Osteocyte (in vitro differentiated cells): ENCODE results near the gene PADI2. TPM values are rescaled to one million over a fixed set of nuclear protein-coding genes. Genes with fewer than 3 reads are reported as not detected.

Experiments
- DNase-seq: peaks from one replicate; pipeline ENCODE4 v3.0.0; 2021; ENCODE audit warnings: mixed read lengths; ENCODE audit not compliant: unreplicated experiment; ENCODE audit errors: extremely low spot score
- H3K27ac Mint-ChIP-seq: one replicate; pipeline ENCODE4 v1.8.0; 2021; ENCODE audit warnings: mild to moderate bottlenecking, mixed read lengths; ENCODE audit not compliant: unreplicated experiment
- H3K27me3 Mint-ChIP-seq: one replicate; pipeline ENCODE4 v1.8.0; 2021; ENCODE audit warnings: mixed read lengths; ENCODE audit not compliant: unreplicated experiment
- H3K36me3 Mint-ChIP-seq: one replicate; pipeline ENCODE4 v1.8.0; 2021; ENCODE audit warnings: mixed read lengths; ENCODE audit not compliant: unreplicated experiment
- H3K4me1 Mint-ChIP-seq: one replicate; pipeline ENCODE4 v1.8.0; 2021; ENCODE audit warnings: mixed read lengths; ENCODE audit not compliant: unreplicated experiment
- H3K4me3 Mint-ChIP-seq: one replicate; pipeline ENCODE4 v1.8.0; 2021; ENCODE audit warnings: mild to moderate bottlenecking, moderate library complexity, mixed read lengths; ENCODE audit not compliant: unreplicated experiment
- H3K9me3 Mint-ChIP-seq: one replicate; pipeline ENCODE4 v1.8.0; 2021; ENCODE audit warnings: mixed read lengths; ENCODE audit not compliant: unreplicated experiment
- CTCF ChIP-seq: fragments of 200-600 bp; sonication (generic); IDR thresholded peaks from 2 replicates; pipeline ENCODE4 v1.5.0; 2021; ENCODE audit warnings: antibody characterized with exemption, mild to moderate bottlenecking, moderate library complexity
- total RNA-seq: library from RNA; stranded (reverse); gene quantifications from 2 replicates; pipeline ENCODE4 v1.2.1, GENCODE V29; 2021

The PADI2 gene
- total RNA-seq, 1 donor from 2014 or later: 111 TPM

- no peaks in the 10 kb centered on the region for H3K9me3 Mint-ChIP-seq
- no peaks in the 10 kb centered on the region for H3K36me3 Mint-ChIP-seq
- H3K27me3 Mint-ChIP-seq: peaks cover 14% of the 10 kb centered on the region
- H3K4me3 Mint-ChIP-seq: no peak overlapping the region
- H3K4me1 Mint-ChIP-seq: peaks cover 27% of the 10 kb centered on the region
- no peak for TF ChIP-seq CTCF
- H3K27ac Mint-ChIP-seq: no peak overlapping the region
- no peak for DNase-seq
Observed at GRCh38 chr1:17116643-17117042, 2.6 kb downstream of the PADI2 start.

GRCh38 chr1:17113963-17114362 lies 5.3 kb downstream of the PADI2 start:
- peaks cover 12% of the 10 kb centered on the region for H3K4me1 Mint-ChIP-seq
- no peaks in the 10 kb centered on the region for H3K9me3 Mint-ChIP-seq
- no peak overlapping the region for H3K4me3 Mint-ChIP-seq
- no peak overlapping the region for H3K27ac Mint-ChIP-seq
- H3K27me3 Mint-ChIP-seq: peaks cover 14% of the 10 kb centered on the region
- TF ChIP-seq CTCF: no peak
- no peak for DNase-seq
- H3K36me3 Mint-ChIP-seq: no peaks in the 10 kb centered on the region

- no peak for TF ChIP-seq CTCF
- DNase-seq: no peak
- Mint-ChIP-seq H3K9me3 (no peaks in the 10 kb centered on the region), H3K36me3 (no peaks in the 10 kb centered on the region), H3K27me3 (peaks cover 4% of the 10 kb centered on the region), H3K27ac (no peak overlapping the region), H3K4me3 (no peak overlapping the region), H3K4me1 (peaks cover under 1% of the 10 kb centered on the region)
Observed at GRCh38 chr1:17112496-17113236, 6.6 kb downstream of the PADI2 start.

- H3K4me3 Mint-ChIP-seq: no peak overlapping the region
- no peak overlapping the region for H3K27ac Mint-ChIP-seq
Observed at GRCh38 chr1:17112076-17112475, 7.2 kb downstream of the PADI2 start.

GRCh38 chr1:17110555-17110926 lies 8.7 kb downstream of the PADI2 start:
- no peak overlapping the region for H3K4me3 Mint-ChIP-seq
- DNase-seq: no peak
- H3K9me3 Mint-ChIP-seq: no peaks in the 10 kb centered on the region
- H3K36me3 Mint-ChIP-seq: no peaks in the 10 kb centered on the region
- peaks cover 9% of the 10 kb centered on the region for H3K27me3 Mint-ChIP-seq
- no peak overlapping the region for H3K27ac Mint-ChIP-seq
- no peaks in the 10 kb centered on the region for H3K4me1 Mint-ChIP-seq
- TF ChIP-seq CTCF: no peak

More at GRCh38 chr1:17112076-17112475, 7.2 kb downstream of the PADI2 start:
- no peaks in the 10 kb centered on the region for H3K36me3 Mint-ChIP-seq
- DNase-seq: no peak
- H3K27me3 Mint-ChIP-seq: peaks cover 2% of the 10 kb centered on the region
- H3K9me3 Mint-ChIP-seq: no peaks in the 10 kb centered on the region
- H3K4me1 Mint-ChIP-seq: no peaks in the 10 kb centered on the region
- TF ChIP-seq CTCF: no peak
